GM12878 (cell line): ENCODE results near the gene BRF1. TPM values are rescaled to one million over a fixed set of nuclear protein-coding genes. Genes with fewer than 3 reads are reported as not detected.

Experiments used
- ATAC-seq: fragments of 200-7000 bp; cut with Tn5 transposase; 3 replicates; pipeline ENCODE4 v1.9.1; 2020; ENCODE audit warnings: mild to moderate bottlenecking, moderate library complexity
- BruUV-seq: library from RNA; stranded (reverse); fragments of 400-500 nt; replicated peaks from 2 replicates; lab custom pipeline; 2021; lab: Mats Ljungman, UMichigan
- CTCF ChIA-PET: fragments of 300-600 bp; sonication (Branson Sonifier 250); formaldehyde crosslinking; extraction: SDS; loops from one replicate; lab custom pipeline; 2021; ENCODE audit warnings: inconsistent platforms; lab: Yijun Ruan, JAX
- POLR2A ChIA-PET: fragments of 350-600 bp; formaldehyde crosslinking; extraction: SDS; loops from one replicate; lab custom pipeline; 2021; ENCODE audit warnings: inconsistent platforms; lab: Charles Lee
- RAD21 ChIA-PET: fragments of 300-600 bp; sonication (Branson Sonifier 250); formaldehyde crosslinking; loops from one replicate; lab custom pipeline; 2023; ENCODE audit warnings: antibody characterized with exemption; ENCODE audit not compliant: unreplicated experiment; lab: Charles Lee
- SMC1A ChIA-PET: fragments of 300-600 bp; sonication (Branson Sonifier 250); formaldehyde crosslinking; loops from one replicate; lab custom pipeline; 2023; ENCODE audit not compliant: unreplicated experiment, uncharacterized antibody; lab: Charles Lee
- DNase-seq: peaks from one replicate; pipeline ENCODE4 v3.0.0-alpha.2; 2011; ENCODE audit warnings: low read depth, low spot score
- FAIRE-seq: peaks from 3 replicates; lab custom pipeline; 2011; peaks lifted over from hg19 to GRCh38; lab: Jason Lieb, UNC
- H2AFZ ChIP-seq: 2 replicates; pipeline ENCODE4 v1.6.0; 2011; ENCODE audit warnings: low read depth, low read length, control low read depth; ENCODE audit not compliant: control insufficient read depth
- H3K27ac ChIP-seq: 2 replicates; pipeline ENCODE4 v1.5.1; 2011; ENCODE audit warnings: control low read depth; ENCODE audit not compliant: control insufficient read depth, insufficient read depth
- H3K27me3 ChIP-seq, 2 experiments: replicated peaks in 1 of 2; 2 replicates each; pipeline versions ENCODE4 v1.6.0 to v1.6.1; 2011; ENCODE audit warnings: low read length in 1 of 2; ENCODE audit not compliant: control insufficient read depth in 2 of 2, insufficient read depth in 2 of 2
- H3K36me3 ChIP-seq, 2 experiments: 2 replicates each; pipeline ENCODE4 v1.5.1; 2011; ENCODE audit warnings: low read length in 1 of 2; ENCODE audit not compliant: control insufficient read depth in 2 of 2, insufficient read depth in 2 of 2
- H3K4me1 ChIP-seq: 2 replicates; pipeline ENCODE4 v1.6.1; 2011; ENCODE audit warnings: mild to moderate bottlenecking, low read length, moderate library complexity, mixed read lengths; ENCODE audit not compliant: control insufficient read depth, insufficient read depth
- H3K4me2 ChIP-seq: 2 replicates; pipeline ENCODE4 v1.6.0; 2011; ENCODE audit warnings: control low read depth; ENCODE audit not compliant: control insufficient read depth, insufficient read depth
- H3K4me3 ChIP-seq: fragments of 200-600 bp; sonication (generic); 2 replicates; pipeline ENCODE4 v1.5.1; 2016
- H3K79me2 ChIP-seq: 2 replicates; pipeline ENCODE4 v1.6.0; 2011; ENCODE audit warnings: low read length; ENCODE audit not compliant: control insufficient read depth, insufficient read depth
- H3K9ac ChIP-seq: 2 replicates; pipeline ENCODE4 v1.8.0; 2011; ENCODE audit warnings: low read length, control low read depth, mixed read lengths; ENCODE audit not compliant: control insufficient read depth, insufficient read depth
- H3K9me3 ChIP-seq: replicated peaks from 3 replicates; pipeline ENCODE4 v1.5.1; 2011; ENCODE audit warnings: mild to moderate bottlenecking, low read length; ENCODE audit not compliant: control insufficient read depth, insufficient read depth
- H4K20me1 ChIP-seq: 2 replicates; pipeline ENCODE4 v1.6.0; 2011; ENCODE audit not compliant: control insufficient read depth, insufficient read depth
- CREM ChIP-seq: IDR thresholded peaks from 2 replicates; pipeline ENCODE4 v1.6.1; 2014; ENCODE audit warnings: antibody characterized with exemption, low read depth
- HDAC2 ChIP-seq: fragments of 200-600 bp; sonication (generic); IDR thresholded peaks from 2 replicates; pipeline ENCODE4 v1.6.1; 2017
- MTA3 ChIP-seq: IDR thresholded peaks from 2 replicates; pipeline ENCODE4 v1.6.1; 2012; ENCODE audit warnings: low read length, inconsistent platforms, borderline replicate concordance
- RFX5 ChIP-seq: IDR thresholded peaks from 2 replicates; pipeline ENCODE4 v1.6.1; 2011; ENCODE audit warnings: low read depth, low read length, improper control_type of control experiment
- SMAD1 ChIP-seq: fragments of 450-650 bp; IDR thresholded peaks from 2 replicates; pipeline ENCODE4 v1.6.1; 2018; ENCODE audit warnings: mild to moderate bottlenecking, low read depth; ENCODE audit not compliant: partially characterized antibody
- SMARCA5 ChIP-seq: fragments of 450-650 bp; IDR thresholded peaks from 2 replicates; pipeline ENCODE4 v1.6.1; 2017; ENCODE audit warnings: mild to moderate bottlenecking
- SREBF2 ChIP-seq: IDR thresholded peaks from 2 replicates; pipeline ENCODE4 v1.6.1; 2012; ENCODE audit warnings: mild to moderate bottlenecking, low read length
- WGBS: methylation state at CpG from one replicate; pipeline ENCODE4 v1.1.6; 2016; ENCODE audit warnings: low lambda C conversion rate; ENCODE audit not compliant: insufficient replicate concordance, insufficient coverage; ENCODE audit errors: missing lambda C conversion rate; 5-methylcytosine and 5-hydroxymethylcytosine counted together
- in situ Hi-C: fragments of 300-500 bp; cut with MboI; formaldehyde crosslinking; loops from 9 replicates; pipeline ENCODE4 v1.14.3; 2018; ENCODE audit warnings: mixed read lengths
- intact Hi-C: fragments of 100-400 bp; cut with micrococcal nuclease; formaldehyde crosslinking; loops from one replicate; pipeline ENCODE4 v1.14.2; 2022; ENCODE audit not compliant: unreplicated experiment
- polyA plus RNA-seq, 11 experiments: library from polyadenylated mRNA; depleted of rRNA in 4 of 11; unstranded in 6 of 11; stranded (reverse) in 5 of 11; fragments of >200 nt; fragmentation: Nextera tagmentation in 4 of 11; fragmentation: Illumina TruSeq in 1 of 11; extraction: Ambion mirVana in 4 of 11; extraction: Trizol in 1 of 11; gene quantifications; 1 replicate in 1 of 11; 2 replicates in 10 of 11; pipeline versions ENCODE4 v1.2.1 to v1.2.3, GENCODE V29; 2011 to 2016; ENCODE audit warnings: inconsistent platforms in 2 of 11, missing spikeins in 2 of 11, low read depth in 1 of 11
- total RNA-seq, 4 experiments: library from RNA; depleted of rRNA in 3 of 4; stranded (reverse); fragments of >200 nt in 3 of 4; fragmentation: Illumina TruSeq in 1 of 4; extraction: Trizol in 1 of 4; gene quantifications; 2 replicates each; pipeline versions ENCODE4 v1.2.1 to v1.2.3, GENCODE V29; 2013 to 2021
- TF ChIP-seq, protein P1 (sequence below): fragments of 450-650 bp; IDR thresholded peaks from 2 replicates; pipeline ENCODE4 v1.6.1; 2018; ENCODE audit warnings: mild to moderate bottlenecking, low read depth, moderate library complexity; ENCODE audit not compliant: partially characterized antibody

BRF1 gene
- total and polyA plus RNA-seq, 10 of the 15 experiments (the other 5 are each of a cell fraction or from before 2014, with no cell fraction given), result 0.21 to 33.5 (median 10.7) TPM

GRCh38 chr14:105347587-105347968 is 46.8 kb upstream of the BRF1 start:
- ATAC-seq (no peak), FAIRE-seq (no peak), DNase-seq (no peak)
- H4K20me1 ChIP-seq, result no peaks in the 10 kb centered on the region; the same call in 1 of the 2 replicates
- H3K4me3 ChIP-seq, result no peak overlapping the region
- no peaks in the 10 kb centered on the region for H3K36me3 ChIP-seq
- intact Hi-C loops (no loop called here), in situ Hi-C loops (no loop called here)
- H3K9ac ChIP-seq, result no peak overlapping the region
- BruUV-seq, result no TSS peak
- no peaks in the 10 kb centered on the region for H3K79me2 ChIP-seq
- ChIA-PET CTCF (no interaction called here), POLR2A (no interaction called here), RAD21 (no interaction called here), SMC1A (no interaction called here)
- no peak for TF ChIP-seq CREM
- no peak for TF ChIP-seq HDAC2
- no peak for TF ChIP-seq SMAD1
- TF ChIP-seq MTA3, result no peak
- TF ChIP-seq RFX5, result no peak
- no peak for TF ChIP-seq SMARCA5
- TF ChIP-seq, protein P1, sequence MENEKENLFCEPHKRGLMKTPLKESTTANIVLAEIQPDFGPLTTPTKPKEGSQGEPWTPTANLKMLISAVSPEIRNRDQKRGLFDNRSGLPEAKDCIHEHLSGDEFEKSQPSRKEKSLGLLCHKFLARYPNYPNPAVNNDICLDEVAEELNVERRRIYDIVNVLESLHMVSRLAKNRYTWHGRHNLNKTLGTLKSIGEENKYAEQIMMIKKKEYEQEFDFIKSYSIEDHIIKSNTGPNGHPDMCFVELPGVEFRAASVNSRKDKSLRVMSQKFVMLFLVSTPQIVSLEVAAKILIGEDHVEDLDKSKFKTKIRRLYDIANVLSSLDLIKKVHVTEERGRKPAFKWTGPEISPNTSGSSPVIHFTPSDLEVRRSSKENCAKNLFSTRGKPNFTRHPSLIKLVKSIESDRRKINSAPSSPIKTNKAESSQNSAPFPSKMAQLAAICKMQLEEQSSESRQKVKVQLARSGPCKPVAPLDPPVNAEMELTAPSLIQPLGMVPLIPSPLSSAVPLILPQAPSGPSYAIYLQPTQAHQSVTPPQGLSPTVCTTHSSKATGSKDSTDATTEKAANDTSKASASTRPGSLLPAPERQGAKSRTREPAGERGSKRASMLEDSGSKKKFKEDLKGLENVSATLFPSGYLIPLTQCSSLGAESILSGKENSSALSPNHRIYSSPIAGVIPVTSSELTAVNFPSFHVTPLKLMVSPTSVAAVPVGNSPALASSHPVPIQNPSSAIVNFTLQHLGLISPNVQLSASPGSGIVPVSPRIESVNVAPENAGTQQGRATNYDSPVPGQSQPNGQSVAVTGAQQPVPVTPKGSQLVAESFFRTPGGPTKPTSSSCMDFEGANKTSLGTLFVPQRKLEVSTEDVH, result no peak
- TF ChIP-seq SREBF2, result no peak
- H3K27ac ChIP-seq, result no peak overlapping the region
- no peaks in the 10 kb centered on the region for H3K9me3 ChIP-seq
- H2AFZ ChIP-seq, result no peak overlapping the region
- no peaks in the 10 kb centered on the region; the same call in 1 of the 2 replicates for H3K4me1 ChIP-seq
- no peaks in the 10 kb centered on the region for H3K27me3 ChIP-seq
- H3K4me2 ChIP-seq, result no peak overlapping the region
- WGBS, result 83% methylated on average over 8 of the region's 8 CpGs
